GM23248 (cell line): ENCODE measurements around the gene ADAMTSL2. TPM values are rescaled to one million over a fixed set of nuclear protein-coding genes. Genes with fewer than 3 reads are reported as not detected.

Experiments used
- DNase-seq: peaks from one replicate; pipeline ENCODE4 v3.0.0-alpha.2; 2015
- H2AFZ ChIP-seq: fragments of 200-600 bp; sonication (generic); 2 replicates; pipeline ENCODE4 v1.6.1; 2016; ENCODE audit warnings: antibody characterized with exemption
- H3F3A ChIP-seq: fragments of 200-600 bp; sonication (generic); 2 replicates; pipeline ENCODE4 v1.6.1; 2016; ENCODE audit warnings: mild to moderate bottlenecking, antibody characterized with exemption, mixed run types; ENCODE audit not compliant: insufficient read depth
- H3K27ac ChIP-seq: fragments of 200-600 bp; sonication (generic); 2 replicates; pipeline ENCODE4 v1.5.1; 2016; ENCODE audit warnings: mild to moderate bottlenecking
- H3K27me3 ChIP-seq: fragments of 200-600 bp; sonication (generic); replicated peaks from 2 replicates; pipeline ENCODE4 v1.6.1; 2016; ENCODE audit warnings: mild to moderate bottlenecking; ENCODE audit not compliant: insufficient read depth
- H3K36me3 ChIP-seq: fragments of 200-600 bp; sonication (generic); 2 replicates; pipeline ENCODE4 v1.6.1; 2016; ENCODE audit warnings: low read depth, mild to moderate bottlenecking
- H3K4me1 ChIP-seq: fragments of 200-600 bp; sonication (generic); 2 replicates; pipeline ENCODE4 v1.6.1; 2016; ENCODE audit warnings: mild to moderate bottlenecking; ENCODE audit not compliant: insufficient read depth
- H3K4me2 ChIP-seq: fragments of 200-600 bp; sonication (generic); one replicate; pipeline ENCODE4 v1.6.1; 2016; ENCODE audit warnings: mild to moderate bottlenecking; ENCODE audit not compliant: unreplicated experiment
- H3K4me3 ChIP-seq: fragments of 200-600 bp; sonication (generic); 2 replicates; pipeline ENCODE4 v1.5.1; 2016; ENCODE audit warnings: mild to moderate bottlenecking
- H3K79me2 ChIP-seq: fragments of 200-600 bp; sonication (generic); 2 replicates; pipeline ENCODE4 v1.6.1; 2016; ENCODE audit warnings: mild to moderate bottlenecking; ENCODE audit not compliant: insufficient read depth
- H3K9ac ChIP-seq: fragments of 200-600 bp; sonication (generic); 2 replicates; pipeline ENCODE4 v1.6.1; 2016; ENCODE audit warnings: mild to moderate bottlenecking
- H3K9me2 ChIP-seq: fragments of 200-600 bp; sonication (generic); 2 replicates; pipeline ENCODE4 v1.6.1; 2016; ENCODE audit warnings: mixed run types, mild to moderate bottlenecking, moderate library complexity; ENCODE audit not compliant: insufficient read depth
- H3K9me3 ChIP-seq: fragments of 200-600 bp; sonication (generic); one replicate; pipeline ENCODE4 v1.6.1; 2017; ENCODE audit warnings: low read depth
- H4K20me1 ChIP-seq: fragments of 200-600 bp; sonication (generic); 2 replicates; pipeline ENCODE4 v1.6.0; 2016; ENCODE audit not compliant: insufficient read depth
- EZH2 ChIP-seq: fragments of 200-600 bp; sonication (generic); IDR thresholded peaks from 2 replicates; pipeline ENCODE4 v1.6.1; 2018; ENCODE audit warnings: antibody characterized with exemption, mild to moderate bottlenecking; ENCODE audit not compliant: insufficient read depth, poor library complexity, severe bottlenecking
- EZH2phosphoT487 ChIP-seq: fragments of 200-600 bp; sonication (generic); IDR thresholded peaks from 2 replicates; pipeline ENCODE4 v1.6.1; 2018; ENCODE audit warnings: antibody characterized with exemption, moderate library complexity, mild to moderate bottlenecking, low read depth; ENCODE audit not compliant: insufficient read depth
- WGBS, 2 experiments: methylation state at CpG; one replicate each; pipeline ENCODE4 v1.1.6; 2015 to 2017; ENCODE audit warnings: low lambda C conversion rate in 2 of 2, low coverage in 1 of 2; ENCODE audit errors: missing lambda C conversion rate in 2 of 2; 5-methylcytosine and 5-hydroxymethylcytosine counted together
- in situ Hi-C: fragments of 300-500 bp; cut with MboI; formaldehyde crosslinking; loops from 2 replicates; pipeline ENCODE4 v1.15.0; 2020
- polyA plus RNA-seq: library from polyadenylated mRNA; unstranded; fragments of >200 nt; fragmentation: Nextera tagmentation; extraction: Ambion mirVana; gene quantifications from 2 replicates; pipeline ENCODE4 v1.2.1, GENCODE V29; 2016
- total RNA-seq: library from RNA; depleted of rRNA; stranded (reverse); fragments of >200 nt; shearing (Covaris generic); gene quantifications from 2 replicates; pipeline ENCODE4 v1.2.3, GENCODE V29; 2014; rRNA removed

ADAMTSL2 gene
- 0.11 TPM in 1 of 2 replicates, not detected in the other for total RNA-seq
- polyA plus RNA-seq = not detected in 2 replicates

GRCh38 chr9:133534346-133535291, at the start of gene ADAMTSL2:
TSS of gene ADAMTSL2 (plus strand) at chr9:133534704. CDS start at chr9:133536713, 2,009 bp downstream.
- Histone ChIP-seq H3K9me2 (no peaks in the 10 kb centered on the region), H3K4me1 (no peaks in the 10 kb centered on the region), H3K79me2 (no peaks in the 10 kb centered on the region), H2AFZ (no peak within 1 kb of the TSS), H3F3A (no peaks in the 10 kb centered on the region), H3K9me3 (no peaks in the 10 kb centered on the region), H3K4me3 (no peak within 1 kb of the TSS), H4K20me1 (no peaks in the 10 kb centered on the region), H3K9ac (no peak within 1 kb of the TSS), H3K36me3 (no peaks in the 10 kb centered on the region), H3K4me2 (no peak within 1 kb of the TSS), H3K27me3 (peaks cover 28% of the 10 kb centered on the region), H3K27ac (no peak within 1 kb of the TSS)
- in situ Hi-C loops = no loop called here
- peak; percentile 62 for DNase-seq
- 2 to 3% methylated on average over 33 to 69 of the region's 70 CpGs for WGBS, 2 experiments
- no peak for TF ChIP-seq EZH2phosphoT487

DNA sequence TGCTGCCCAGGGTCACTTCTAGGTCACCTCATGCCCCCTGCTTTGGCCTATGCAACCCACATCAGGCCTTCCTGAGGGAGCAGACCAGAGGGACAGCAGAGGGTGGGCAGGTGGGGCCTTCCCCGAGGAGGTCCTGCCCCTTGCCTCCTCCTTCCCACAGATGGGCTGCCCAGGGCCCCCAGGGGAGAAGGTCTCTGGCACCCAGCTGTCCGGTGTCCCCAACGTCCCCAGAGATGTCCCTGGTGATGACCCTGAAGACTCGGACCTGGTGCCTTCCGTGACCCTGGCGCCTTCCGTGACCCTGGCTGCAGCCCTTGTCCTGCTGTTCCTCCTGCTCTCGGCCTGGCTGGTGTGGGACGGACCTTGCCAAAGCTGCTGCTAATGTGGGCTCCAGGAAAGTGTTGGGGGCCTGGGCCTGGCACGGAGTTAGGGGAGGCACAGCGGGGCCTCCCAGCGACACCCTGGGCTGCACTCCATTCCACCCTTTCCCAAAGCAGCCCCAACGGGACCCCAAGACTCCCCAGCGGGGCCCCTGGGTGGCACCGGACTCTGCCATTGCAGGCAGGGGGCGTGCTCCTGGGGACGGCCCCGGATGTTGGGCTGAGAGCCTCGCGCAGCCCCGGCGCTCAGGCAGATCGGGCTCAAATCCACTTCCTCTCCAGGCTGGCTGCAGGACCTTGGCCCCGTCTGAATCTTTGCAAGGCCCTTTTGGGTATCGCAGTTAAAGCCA, 48.8 kb upstream of the ADAMTSL2 start:
- 38 to 40% methylated on average over 23 to 24 of the region's 25 CpGs for WGBS, 2 experiments
- no peak overlapping the region for H3K27ac ChIP-seq
- TF ChIP-seq EZH2phosphoT487 (no peak), EZH2 (no peak)
- H3K9me2 ChIP-seq = no peaks in the 10 kb centered on the region
- DNase-seq = no peak
- H3K4me1 ChIP-seq = no peaks in the 10 kb centered on the region
- peaks cover 10% of the 10 kb centered on the region; the same call in 1 of the 2 replicates for H3K27me3 ChIP-seq
- no peaks in the 10 kb centered on the region for H3K79me2 ChIP-seq
- no peaks in the 10 kb centered on the region for H3F3A ChIP-seq
- H3K36me3 ChIP-seq = no peaks in the 10 kb centered on the region
- in situ Hi-C loops = loop anchor here (5.0 to 25.0 kb wide), 2 partner anchors 298 to 448 kb away; partner anchors contain the start of gene GTF3C5
- H3K4me2 ChIP-seq = no peak overlapping the region
- no peak overlapping the region for H2AFZ ChIP-seq
- H3K9ac ChIP-seq = no peak overlapping the region
- H4K20me1 ChIP-seq = no peaks in the 10 kb centered on the region
- no peak overlapping the region for H3K4me3 ChIP-seq
- H3K9me3 ChIP-seq = no peaks in the 10 kb centered on the region

DNA sequence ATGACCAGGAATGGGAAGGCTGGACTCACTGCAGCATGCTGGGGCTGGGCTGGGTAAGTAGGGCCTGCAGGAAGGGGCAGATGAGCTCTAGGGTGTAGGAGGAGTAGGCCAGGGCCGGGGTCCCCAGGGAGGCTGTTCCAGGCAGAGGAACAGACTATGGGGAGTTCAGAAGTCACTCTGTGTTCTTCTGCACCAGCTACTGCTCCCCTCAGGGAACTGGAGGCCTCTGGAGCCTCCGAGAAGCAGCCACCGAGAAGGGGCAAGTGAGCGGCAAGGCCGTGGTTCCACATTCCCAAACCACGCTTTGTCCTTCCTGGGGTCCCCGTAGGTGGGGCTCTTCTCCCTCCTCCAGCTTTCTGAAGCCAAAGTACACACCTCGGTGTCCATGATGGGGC, 47.2 kb upstream of the ADAMTSL2 start:
- DNase-seq = no peak
- H3F3A ChIP-seq = no peaks in the 10 kb centered on the region

GRCh38 chr9:133488686-133489252, 45.7 kb upstream of the ADAMTSL2 start:
- no peaks in the 10 kb centered on the region for H3K79me2 ChIP-seq
- H3K36me3 ChIP-seq = no peaks in the 10 kb centered on the region
- no peak overlapping the region for H3K4me2 ChIP-seq
- H3K9me3 ChIP-seq = no peaks in the 10 kb centered on the region
- TF ChIP-seq EZH2phosphoT487 = no peak
- TF ChIP-seq EZH2 = no peak
- 75 to 76% methylated on average over 18 of the region's 18 CpGs for WGBS, 2 experiments
- H3K9ac ChIP-seq = no peak overlapping the region
- H3K27me3 ChIP-seq = peaks cover 12% of the 10 kb centered on the region
- H3K9me2 ChIP-seq = no peaks in the 10 kb centered on the region
- H3K4me1 ChIP-seq = no peaks in the 10 kb centered on the region
- H3F3A ChIP-seq = no peaks in the 10 kb centered on the region
- no peak for DNase-seq
- H2AFZ ChIP-seq = no peak overlapping the region
- no peak overlapping the region for H3K27ac ChIP-seq
- no peak overlapping the region for H3K4me3 ChIP-seq
- in situ Hi-C loops = loop anchor here (5.0 to 25.0 kb wide), 2 partner anchors 301 to 451 kb away; partner anchors contain the start of gene GTF3C5
- no peaks in the 10 kb centered on the region for H4K20me1 ChIP-seq

More for the DNA sequence above, 47.2 kb upstream of the ADAMTSL2 start:
- no peak overlapping the region for H3K4me2 ChIP-seq
- no peak overlapping the region for H3K27ac ChIP-seq
- H3K4me1 ChIP-seq = no peaks in the 10 kb centered on the region
- peaks cover 12% of the 10 kb centered on the region for H3K27me3 ChIP-seq
- no peaks in the 10 kb centered on the region for H3K9me3 ChIP-seq
- H3K9me2 ChIP-seq = no peaks in the 10 kb centered on the region
- H3K79me2 ChIP-seq = no peaks in the 10 kb centered on the region
- in situ Hi-C loops = loop anchor here (5.0 to 25.0 kb wide), 2 partner anchors 300 to 450 kb away; partner anchors contain the start of gene GTF3C5
- TF ChIP-seq EZH2phosphoT487 (no peak), EZH2 (no peak)
- no peaks in the 10 kb centered on the region for H3K36me3 ChIP-seq
- WGBS, 2 experiments = 77 to 82% methylated on average over 8 of the region's 8 CpGs
- no peaks in the 10 kb centered on the region for H4K20me1 ChIP-seq
- no peak overlapping the region for H2AFZ ChIP-seq
- no peak overlapping the region for H3K4me3 ChIP-seq
- H3K9ac ChIP-seq = no peak overlapping the region
